Endothelial cell of umbilical vein (primary cell): ENCODE results near the gene FOXJ2. TPM values are rescaled to one million over a fixed set of nuclear protein-coding genes. Genes with fewer than 3 reads are reported as not detected.
"Not testable (repeated sequence)": the region's sequence is repeated elsewhere in the genome, so short reads cannot be mapped to it uniquely, and the experiment has no call there.

ENCODE experiments used
- BruUV-seq: library from RNA; stranded (reverse); fragments of 400-500 nt; replicated peaks from 2 replicates; lab custom pipeline; 2021; lab: Mats Ljungman, UMichigan
- CTCF ChIA-PET: fragments of 300-600, 350-600 bp; sonication (Branson Sonifier 250); formaldehyde crosslinking; loops from one replicate; lab custom pipeline; 2021; ENCODE audit warnings: antibody characterized with exemption, inconsistent platforms; lab: Charles Lee
- POLR2A ChIA-PET: fragments of 300-600, 350-600 bp; sonication (Branson Sonifier 250); formaldehyde crosslinking; loops from one replicate; lab custom pipeline; 2021; ENCODE audit warnings: antibody characterized with exemption, inconsistent platforms; lab: Charles Lee
- DNase-seq: peaks from one replicate; pipeline ENCODE4 v3.0.0-alpha.2; 2011; ENCODE audit warnings: low read depth, low spot score
- FAIRE-seq: peaks from 2 replicates; lab custom pipeline; 2011; peaks lifted over from hg19 to GRCh38; lab: Jason Lieb, UNC
- H2AFZ ChIP-seq: 2 replicates; pipeline ENCODE4 v1.6.0; 2012; ENCODE audit warnings: low read depth, low read length, control low read depth, inconsistent platforms
- H3K27ac ChIP-seq: 2 replicates; pipeline ENCODE4 v1.5.1; 2011; ENCODE audit warnings: low read depth, mild to moderate bottlenecking, control low read depth, low read length, moderate library complexity; ENCODE audit not compliant: insufficient read depth
- H3K27me3 ChIP-seq, 2 experiments: 2 replicates each; pipeline versions ENCODE4 v1.6.0 to v1.6.1; 2011; ENCODE audit warnings: low read length in 2 of 2, mixed read lengths in 1 of 2; ENCODE audit not compliant: control insufficient read depth in 2 of 2, insufficient read depth in 2 of 2
- H3K36me3 ChIP-seq, 2 experiments: 2 replicates in 1 of 2; 3 replicates in 1 of 2; pipeline ENCODE4 v1.5.1; 2011; ENCODE audit warnings: low read length in 2 of 2, mild to moderate bottlenecking in 1 of 2, moderate library complexity in 1 of 2; ENCODE audit not compliant: control insufficient read depth in 2 of 2, insufficient read depth in 2 of 2; ENCODE audit errors: extremely low read depth in 1 of 2
- H3K4me1 ChIP-seq: 3 replicates; pipeline ENCODE4 v1.5.1; 2011; ENCODE audit warnings: mild to moderate bottlenecking, low read length; ENCODE audit not compliant: control insufficient read depth, insufficient read depth; ENCODE audit errors: extremely low read depth
- H3K4me2 ChIP-seq: 2 replicates; pipeline ENCODE4 v1.6.1; 2011; ENCODE audit warnings: low read length, control low read depth, mixed read lengths; ENCODE audit not compliant: insufficient read depth
- H3K4me3 ChIP-seq, 3 experiments: fragments of 200-600 bp in 1 of 3; sonication (generic), shearing (Covaris generic) in 1 of 3; replicated peaks in 1 of 3; 2 replicates each; pipeline ENCODE4 v1.5.1; 2011 to 2016; ENCODE audit warnings: control low read depth in 3 of 3, low read length in 3 of 3, mild to moderate bottlenecking in 2 of 3, inconsistent platforms in 1 of 3, low read depth in 1 of 3, moderate library complexity in 1 of 3; ENCODE audit not compliant: insufficient read depth in 1 of 3
- H3K79me2 ChIP-seq: 2 replicates; pipeline ENCODE4 v1.6.0; 2012; ENCODE audit warnings: low read length, inconsistent platforms; ENCODE audit not compliant: control insufficient read depth, insufficient read depth
- H3K9ac ChIP-seq: replicated peaks from 2 replicates; pipeline ENCODE3; 2011; ENCODE audit warnings: low read length, control low read depth; ENCODE audit not compliant: insufficient read depth; ENCODE audit errors: extremely low read depth
- H3K9me1 ChIP-seq: replicated peaks from 3 replicates; pipeline ENCODE4 v1.6.0; 2011; ENCODE audit warnings: mild to moderate bottlenecking, low read length; ENCODE audit not compliant: control insufficient read depth, insufficient read depth; ENCODE audit errors: extremely low read depth
- H3K9me3 ChIP-seq: replicated peaks from 2 replicates; pipeline ENCODE4 v1.5.1; 2012; ENCODE audit warnings: low read length, inconsistent platforms; ENCODE audit not compliant: control insufficient read depth, insufficient read depth
- H4K20me1 ChIP-seq: replicated peaks from 2 replicates; pipeline ENCODE3; 2011; ENCODE audit warnings: mild to moderate bottlenecking, low read length; ENCODE audit not compliant: control insufficient read depth, insufficient read depth; ENCODE audit errors: extremely low read depth
- CTCF ChIP-seq, 2 donors: IDR thresholded peaks; 1 replicate in 1 of 2; 2 replicates in 1 of 2; pipeline ENCODE4 v1.5.1; 2011; ENCODE audit warnings: low read length in 2 of 2, mild to moderate bottlenecking in 2 of 2, moderate library complexity in 2 of 2, control low read depth in 1 of 2, inconsistent platforms in 1 of 2, low read depth in 1 of 2; ENCODE audit not compliant: insufficient read depth in 1 of 2; ENCODE audit errors: extremely low read depth in 1 of 2
- EZH2 ChIP-seq: IDR thresholded peaks from 2 replicates; pipeline ENCODE4 v1.6.1; 2012; ENCODE audit warnings: borderline replicate concordance, low read depth, mild to moderate bottlenecking, moderate library complexity, low read length, inconsistent platforms; ENCODE audit not compliant: severe bottlenecking
- FOS ChIP-seq: IDR thresholded peaks from 2 replicates; pipeline ENCODE4 v1.6.1; 2011; ENCODE audit warnings: mild to moderate bottlenecking, low read length, moderate library complexity, borderline replicate concordance; ENCODE audit not compliant: insufficient read depth
- GATA2 ChIP-seq: IDR thresholded peaks from 2 replicates; pipeline ENCODE4 v1.7.0; 2011; ENCODE audit warnings: low read depth, mild to moderate bottlenecking, moderate library complexity, mixed read lengths, low read length; ENCODE audit not compliant: insufficient read length, insufficient read depth
- JUN ChIP-seq: IDR thresholded peaks from 2 replicates; pipeline ENCODE4 v1.6.1; 2011; ENCODE audit warnings: borderline replicate concordance, low read depth; ENCODE audit not compliant: insufficient read length, insufficient read depth
- MYC ChIP-seq: IDR thresholded peaks from one replicate; pipeline ENCODE4 v1.6.1; 2011; ENCODE audit warnings: mild to moderate bottlenecking, low read depth, low read length
- POLR2A ChIP-seq: IDR thresholded peaks from 2 replicates; pipeline ENCODE4 v1.6.1; 2012; ENCODE audit warnings: low read depth, mild to moderate bottlenecking, control low read depth, low read length
- POLR2AphosphoS5 ChIP-seq: IDR thresholded peaks from 2 replicates; pipeline ENCODE4 v1.6.1; 2012; ENCODE audit warnings: low read depth, mild to moderate bottlenecking, control low read depth, low read length, moderate library complexity; ENCODE audit not compliant: insufficient read depth
- dilution Hi-C: fragments of 300-500 bp; cut with MboI; formaldehyde crosslinking; loops from one replicate; pipeline ENCODE4 v1.15.0; 2019; ENCODE audit warnings: low sequenced_read_pairs; ENCODE audit not compliant: extremely low pct_ligation_motif_present
- intact Hi-C: fragments of 100-400 bp; cut with micrococcal nuclease; formaldehyde crosslinking; loops from one replicate; pipeline ENCODE4 v1.10.0; 2022
- polyA plus RNA-seq, 4 experiments: library from polyadenylated mRNA; depleted of rRNA in 3 of 4; stranded (reverse) in 3 of 4; unstranded in 1 of 4; fragments of >200 nt; gene quantifications; 2 replicates each; pipeline versions ENCODE4 v1.2.1 to v1.2.3, GENCODE V29; 2011 to 2012; ENCODE audit warnings: missing spikeins in 1 of 4
- total RNA-seq: library from RNA; stranded (reverse); gene quantifications from 2 replicates; pipeline ENCODE4 v1.2.3, GENCODE V29; 2021
- TF ChIP-seq, protein P1 (sequence below): IDR thresholded peaks from 2 replicates; pipeline ENCODE4 v1.6.1; 2011; ENCODE audit not compliant: insufficient read depth, insufficient read length

FOXJ2 gene
- total and polyA plus RNA-seq, 2 donors (not counting 3 experiments of a cell fraction or from before 2014, with no cell fraction given), result 6.2 to 13.9 TPM

DNA sequence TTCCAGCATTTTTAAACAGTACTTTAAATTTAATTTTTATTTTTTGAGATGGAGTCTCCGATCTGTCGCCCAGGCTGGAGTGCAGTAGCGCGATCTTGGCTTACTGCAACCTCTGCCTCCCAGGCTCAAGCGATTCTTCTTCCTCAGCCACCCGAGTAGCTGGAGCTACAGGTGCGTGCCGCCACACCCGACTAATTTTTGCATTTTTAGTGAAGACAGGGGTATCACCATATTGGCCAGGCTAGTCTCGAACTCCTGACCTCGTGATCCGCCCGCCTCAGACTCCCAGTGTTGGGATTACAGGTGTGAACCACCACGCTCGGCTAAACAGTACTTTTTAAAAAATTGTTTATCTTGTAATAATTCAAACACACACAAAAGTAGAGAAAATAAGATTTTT lies 4.2 kb upstream of the FOXJ2 start:
- POLR2A ChIA-PET, result interaction anchor here (1.2 kb wide), 1 partner anchor 92 kb away, joined by 15 read pairs; no protein-coding TSS in a partner anchor
- no peak overlapping the region for H3K9ac ChIP-seq
- intact Hi-C loops (no loop called here), dilution Hi-C loops (no loop called here)
- peaks cover 5% of the 10 kb centered on the region for H3K79me2 ChIP-seq
- H4K20me1 ChIP-seq, result no peaks in the 10 kb centered on the region
- no peak for FAIRE-seq
- no peak for TF ChIP-seq POLR2A
- peaks cover 8% of the 10 kb centered on the region for H3K4me1 ChIP-seq
- H3K4me3 ChIP-seq, result no peak overlapping the region
- no peaks in the 10 kb centered on the region for H3K9me1 ChIP-seq
- no TSS peak for BruUV-seq
- no peaks in the 10 kb centered on the region for H3K27me3 ChIP-seq
- no peak overlapping the region for H2AFZ ChIP-seq
- no peak for DNase-seq
- no peaks in the 10 kb centered on the region for H3K9me3 ChIP-seq
- no peaks in the 10 kb centered on the region for H3K36me3 ChIP-seq
- H3K4me2 ChIP-seq, result no peak overlapping the region
- H3K27ac ChIP-seq, result no peak overlapping the region
- CTCF ChIA-PET, result interaction anchor here (1.1 to 2.5 kb wide), 4 partner anchors 10 to 50 kb away, joined by 3 to 8 read pairs (median 6); no protein-coding TSS in a partner anchor

DNA sequence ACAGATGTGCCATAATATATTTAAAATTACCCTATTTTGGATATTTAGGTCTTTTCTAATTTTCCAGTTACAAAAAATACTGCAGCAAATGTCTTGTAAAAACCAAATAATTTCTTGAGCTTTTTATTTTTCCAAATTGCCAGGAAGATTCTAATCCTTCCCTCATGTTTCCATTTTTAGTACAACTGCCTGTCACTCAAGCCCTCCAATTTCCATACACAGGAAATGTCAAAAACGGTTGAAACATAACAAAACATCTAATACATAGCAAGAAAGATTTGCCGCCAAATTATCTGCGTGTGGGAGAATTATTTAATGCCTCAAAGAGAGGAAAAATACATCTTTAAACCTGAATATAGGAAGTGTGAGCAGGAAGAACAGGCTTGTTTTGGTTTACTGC lies 2.3 kb upstream of the FOXJ2 start:
- Histone ChIP-seq H3K27ac (no peak overlapping the region), H3K9ac (no peak overlapping the region), H3K4me3 (no peak overlapping the region), H2AFZ (no peak overlapping the region), H3K4me2 (no peak overlapping the region), H3K36me3 (no peaks in the 10 kb centered on the region), H3K9me3 (no peaks in the 10 kb centered on the region), H3K79me2 (peaks cover 7% of the 10 kb centered on the region), H3K27me3 (no peaks in the 10 kb centered on the region), H3K4me1 (peaks cover 25% of the 10 kb centered on the region), H4K20me1 (no peaks in the 10 kb centered on the region), H3K9me1 (no peaks in the 10 kb centered on the region)
- ChIA-PET CTCF (no interaction called here), POLR2A (no interaction called here)
- no TSS peak for BruUV-seq
- intact Hi-C loops (no loop called here), dilution Hi-C loops (no loop called here)
- DNase-seq (no peak), FAIRE-seq (no peak)
- TF ChIP-seq POLR2AphosphoS5 (no peak), POLR2A (no peak), FOS (no peak), GATA2 (no peak), EZH2 (no peak), CTCF (IDR thresholded peaks at IDR 0.05; ENCODE audit: extremely low read depth in 1 of 2, insufficient read depth in 1 of 2, low read depth in 1 of 2, low read length in 2 of 2) (no peak), MYC (no peak), JUN (no peak)
- TF ChIP-seq, protein P1, sequence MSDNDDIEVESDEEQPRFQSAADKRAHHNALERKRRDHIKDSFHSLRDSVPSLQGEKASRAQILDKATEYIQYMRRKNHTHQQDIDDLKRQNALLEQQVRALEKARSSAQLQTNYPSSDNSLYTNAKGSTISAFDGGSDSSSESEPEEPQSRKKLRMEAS, result no peak

- H3K9me3 ChIP-seq, H3K4me3 ChIP-seq, FAIRE-seq, DNase-seq, H3K36me3 ChIP-seq, dilution Hi-C loops, H4K20me1 ChIP-seq, intact Hi-C loops, H3K9ac ChIP-seq, POLR2A ChIA-PET, H2AFZ ChIP-seq, H3K27ac ChIP-seq, H3K27me3 ChIP-seq, H3K9me1 ChIP-seq, BruUV-seq, H3K79me2 ChIP-seq, H3K4me2 ChIP-seq, CTCF ChIA-PET: not testable (repeated sequence)
- H3K4me1 ChIP-seq, result peaks cover 30% of the 10 kb centered on the region
Measured at GRCh38 chr12:8031017-8031416, 1.5 kb upstream of the FOXJ2 start.
